HUES48 (cell line): Measurements from ENCODE around the gene PRIM1.

Experiments
- H3K27ac ChIP-seq: one replicate; pipeline ENCODE4 v1.7.0; 2013; ENCODE audit warnings: low read depth, low read length, inconsistent platforms
- H3K27me3 ChIP-seq: 2 replicates; pipeline ENCODE4 v1.6.1; 2013; ENCODE audit warnings: mild to moderate bottlenecking, low read length; ENCODE audit not compliant: control insufficient read depth, insufficient read depth
- H3K36me3 ChIP-seq: 2 replicates; pipeline ENCODE4 v1.6.1; 2013; ENCODE audit warnings: low read length; ENCODE audit not compliant: control insufficient read depth, insufficient read depth
- H3K4me1 ChIP-seq: 2 replicates; pipeline ENCODE4 v1.6.1; 2013; ENCODE audit warnings: mild to moderate bottlenecking, low read length; ENCODE audit not compliant: control insufficient read depth, insufficient read depth
- H3K4me3 ChIP-seq: 2 replicates; pipeline ENCODE4 v1.5.1; 2013; ENCODE audit warnings: mild to moderate bottlenecking, low read depth, low read length
- H3K9ac ChIP-seq: 2 replicates; pipeline ENCODE4 v1.6.1; 2013; ENCODE audit warnings: mild to moderate bottlenecking, low read depth, low read length, moderate library complexity
- H3K9me3 ChIP-seq: 2 replicates; pipeline ENCODE4 v1.6.1; 2013; ENCODE audit warnings: low read length; ENCODE audit not compliant: control insufficient read depth, insufficient read depth

Gene PRIM1

GRCh38 chr12:56781726-56782125 is 29.6 kb upstream of the PRIM1 start:
- no peak overlapping the region for H3K9ac ChIP-seq
- no peak overlapping the region for H3K4me3 ChIP-seq
- no peaks in the 10 kb centered on the region for H3K4me1 ChIP-seq
- no peaks in the 10 kb centered on the region for H3K36me3 ChIP-seq
- H3K9me3 ChIP-seq = peaks cover 15% of the 10 kb centered on the region
- no peak overlapping the region for H3K27ac ChIP-seq
- H3K27me3 ChIP-seq = no peaks in the 10 kb centered on the region

- Histone ChIP-seq H3K36me3 (no peaks in the 10 kb centered on the region), H3K27me3 (no peaks in the 10 kb centered on the region), H3K4me1 (no peaks in the 10 kb centered on the region), H3K9ac (no peak overlapping the region), H3K27ac (no peak overlapping the region), H3K9me3 (peaks cover 10% of the 10 kb centered on the region; the same call in 1 of the 2 replicates), H3K4me3 (no peak overlapping the region)
Observed at GRCh38 chr12:56778756-56779155, 26.6 kb upstream of the PRIM1 start.

- no peaks in the 10 kb centered on the region for H3K27me3 ChIP-seq
- no peak overlapping the region for H3K9ac ChIP-seq
- H3K9me3 ChIP-seq = peaks cover 3% of the 10 kb centered on the region; the same call in 1 of the 2 replicates
- no peaks in the 10 kb centered on the region for H3K36me3 ChIP-seq
- no peak overlapping the region for H3K27ac ChIP-seq
- H3K4me1 ChIP-seq = no peaks in the 10 kb centered on the region
- no peak overlapping the region for H3K4me3 ChIP-seq
Observed at GRCh38 chr12:56776654-56777053, 24.5 kb upstream of the PRIM1 start.

- H3K27ac ChIP-seq = no peak overlapping the region
- H3K4me1 ChIP-seq = no peaks in the 10 kb centered on the region
- H3K9ac ChIP-seq = no peak overlapping the region
- H3K9me3 ChIP-seq = peaks cover 3% of the 10 kb centered on the region; the same call in 1 of the 2 replicates
- no peaks in the 10 kb centered on the region for H3K36me3 ChIP-seq
- H3K27me3 ChIP-seq = no peaks in the 10 kb centered on the region
- H3K4me3 ChIP-seq = no peak overlapping the region
Observed at GRCh38 chr12:56775638-56776037, 23.5 kb upstream of the PRIM1 start.

GRCh38 chr12:56773113-56773512 is 21.0 kb upstream of the PRIM1 start:
- no peak overlapping the region for H3K27ac ChIP-seq
- H3K9ac ChIP-seq = no peak overlapping the region
- H3K9me3 ChIP-seq = peaks cover 3% of the 10 kb centered on the region; the same call in 1 of the 2 replicates
- H3K27me3 ChIP-seq = no peaks in the 10 kb centered on the region
- H3K4me1 ChIP-seq = peaks cover 4% of the 10 kb centered on the region; the same call in 1 of the 2 replicates
- H3K4me3 ChIP-seq = no peak overlapping the region
- no peaks in the 10 kb centered on the region for H3K36me3 ChIP-seq

- no peaks in the 10 kb centered on the region for H3K27me3 ChIP-seq
- H3K9ac ChIP-seq = no peak overlapping the region
- H3K9me3 ChIP-seq = peaks cover 3% of the 10 kb centered on the region; the same call in 1 of the 2 replicates
- H3K4me1 ChIP-seq = peaks cover 4% of the 10 kb centered on the region; the same call in 1 of the 2 replicates
- H3K36me3 ChIP-seq = no peaks in the 10 kb centered on the region
- no peak overlapping the region for H3K27ac ChIP-seq
- no peak overlapping the region for H3K4me3 ChIP-seq
Observed at GRCh38 chr12:56772625-56773024, 20.5 kb upstream of the PRIM1 start.

- H3K27ac ChIP-seq = no peak overlapping the region
- H3K9ac ChIP-seq = no peak overlapping the region
- no peaks in the 10 kb centered on the region for H3K27me3 ChIP-seq
- H3K9me3 ChIP-seq = no peaks in the 10 kb centered on the region
- H3K36me3 ChIP-seq = no peaks in the 10 kb centered on the region
- H3K4me3 ChIP-seq = no peak overlapping the region
- H3K4me1 ChIP-seq = peaks cover 13% of the 10 kb centered on the region; the same call in 1 of the 2 replicates
Observed at GRCh38 chr12:56769868-56770267, 17.7 kb upstream of the PRIM1 start.

GRCh38 chr12:56768424-56768823 is 16.3 kb upstream of the PRIM1 start:
- H3K4me3 ChIP-seq = no peak overlapping the region
- no peak overlapping the region for H3K27ac ChIP-seq
- no peaks in the 10 kb centered on the region for H3K9me3 ChIP-seq
- no peaks in the 10 kb centered on the region for H3K36me3 ChIP-seq
- H3K9ac ChIP-seq = no peak overlapping the region
- H3K27me3 ChIP-seq = no peaks in the 10 kb centered on the region
- H3K4me1 ChIP-seq = peaks cover 13% of the 10 kb centered on the region; the same call in 1 of the 2 replicates

- Histone ChIP-seq H3K4me1 (peaks cover 13% of the 10 kb centered on the region; the same call in 1 of the 2 replicates), H3K9me3 (no peaks in the 10 kb centered on the region), H3K27ac (no peak overlapping the region), H3K27me3 (no peaks in the 10 kb centered on the region), H3K36me3 (no peaks in the 10 kb centered on the region), H3K9ac (no peak overlapping the region), H3K4me3 (no peak overlapping the region)
Observed at GRCh38 chr12:56766535-56766934, 14.4 kb upstream of the PRIM1 start.

GRCh38 chr12:56763753-56764657 is 11.9 kb upstream of the PRIM1 start:
- H3K4me3 ChIP-seq = no peak overlapping the region

GRCh38 chr12:56761812-56762211 is 9.7 kb upstream of the PRIM1 start:
- no peaks in the 10 kb centered on the region for H3K9me3 ChIP-seq
- H3K27me3 ChIP-seq = no peaks in the 10 kb centered on the region
- H3K9ac ChIP-seq = no peak overlapping the region
- no peak overlapping the region for H3K27ac ChIP-seq
- H3K36me3 ChIP-seq = no peaks in the 10 kb centered on the region
- no peak overlapping the region for H3K4me3 ChIP-seq
- H3K4me1 ChIP-seq = peaks cover 15% of the 10 kb centered on the region; the same call in 1 of the 2 replicates

More at GRCh38 chr12:56763753-56764657, 11.9 kb upstream of the PRIM1 start:
- Histone ChIP-seq H3K27me3 (no peaks in the 10 kb centered on the region), H3K9me3 (no peaks in the 10 kb centered on the region), H3K27ac (no peak overlapping the region), H3K9ac (no peak overlapping the region), H3K4me1 (peaks cover 9% of the 10 kb centered on the region; the same call in 1 of the 2 replicates), H3K36me3 (no peaks in the 10 kb centered on the region)
